GM21529 (cell line): ENCODE results near the gene PPP2R2C.

Source experiments
- ATAC-seq: cut with Tn5 transposase; IDR thresholded peaks from one replicate; pipeline ENCODE4 v1.9.1; 2021; ENCODE audit not compliant: unreplicated experiment

The PPP2R2C gene

DNA sequence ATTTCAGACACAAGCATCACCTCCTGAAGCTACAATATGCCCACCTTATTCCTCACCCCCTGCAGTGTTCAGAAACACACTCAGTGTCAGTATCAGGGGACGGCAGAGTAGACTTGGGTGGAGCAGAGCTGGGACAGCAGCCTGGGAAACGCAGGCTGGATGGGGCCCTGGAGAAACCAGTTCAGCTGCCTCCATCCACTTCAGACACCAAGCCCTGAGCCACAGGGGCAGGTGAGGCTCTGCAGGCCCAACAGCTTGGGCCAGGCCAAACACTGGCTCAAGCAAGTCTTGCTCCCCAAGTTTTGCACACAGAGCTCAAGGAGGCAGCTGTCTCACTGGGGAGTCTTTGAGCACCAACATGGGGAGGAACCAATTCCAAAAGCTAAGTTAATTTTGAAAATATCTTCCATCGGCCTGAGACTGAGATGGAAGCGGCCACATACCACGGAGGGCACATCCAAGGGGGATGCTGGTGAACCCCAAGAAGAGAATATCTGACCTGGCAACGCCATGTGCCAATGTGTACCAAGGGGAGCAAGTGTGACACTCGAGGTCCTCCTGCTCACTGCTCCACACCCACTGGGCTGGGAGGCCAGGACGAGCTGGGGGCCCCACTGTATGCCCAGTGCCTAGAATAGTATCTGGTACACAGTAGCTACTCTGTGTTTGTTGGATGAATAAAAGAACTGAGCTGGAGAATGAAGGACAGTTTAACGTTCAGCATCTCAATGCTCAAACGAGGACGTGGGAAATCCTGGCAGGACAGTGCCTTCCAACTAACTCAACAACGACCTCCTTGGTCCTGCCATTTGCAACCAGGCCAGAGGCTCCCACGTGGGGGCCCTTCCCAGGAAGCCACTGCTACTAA, 45.6 kb downstream of the PPP2R2C start:
- ATAC-seq = no peak

DNA sequence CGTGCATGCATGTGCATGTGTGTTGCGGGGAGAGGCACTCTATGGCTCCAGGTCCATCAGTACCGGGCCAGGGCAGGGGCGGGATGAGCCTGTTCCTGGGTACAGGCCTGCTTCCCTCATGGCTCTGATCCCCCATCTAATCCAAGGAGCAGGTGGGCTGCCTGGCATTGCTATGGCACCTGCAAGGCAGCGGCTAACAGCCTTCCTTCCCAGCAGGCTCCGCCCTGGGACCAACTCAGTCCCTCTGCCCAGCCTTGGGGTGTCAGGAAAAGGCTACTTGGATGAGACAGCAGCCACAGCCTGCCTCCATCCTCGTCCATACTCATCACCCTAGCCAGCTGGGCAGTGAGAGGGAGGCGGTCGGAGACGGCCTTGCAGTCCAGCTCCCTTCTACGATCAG, 46.5 kb downstream of the PPP2R2C start:
- no peak for ATAC-seq

DNA sequence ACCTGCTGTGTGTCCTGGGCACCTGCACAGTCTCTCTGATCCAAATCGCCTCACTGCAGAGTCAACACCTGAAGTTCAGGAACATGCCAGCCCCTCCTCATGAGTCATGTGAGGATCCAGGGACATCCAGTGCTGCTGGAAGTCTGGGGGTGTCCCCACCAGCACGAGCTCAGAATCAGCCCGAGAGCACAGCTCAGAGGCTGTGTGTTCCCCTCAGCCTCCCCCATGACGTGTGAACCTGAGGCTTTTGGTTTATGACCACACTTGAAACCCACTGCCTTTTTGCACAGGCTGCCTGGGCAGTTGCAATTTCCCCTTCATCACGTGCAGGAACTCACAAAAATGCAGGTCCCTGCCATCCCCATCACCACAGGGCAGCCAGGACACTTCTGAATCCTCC, 47.1 kb downstream of the PPP2R2C start:
- no peak for ATAC-seq

DNA sequence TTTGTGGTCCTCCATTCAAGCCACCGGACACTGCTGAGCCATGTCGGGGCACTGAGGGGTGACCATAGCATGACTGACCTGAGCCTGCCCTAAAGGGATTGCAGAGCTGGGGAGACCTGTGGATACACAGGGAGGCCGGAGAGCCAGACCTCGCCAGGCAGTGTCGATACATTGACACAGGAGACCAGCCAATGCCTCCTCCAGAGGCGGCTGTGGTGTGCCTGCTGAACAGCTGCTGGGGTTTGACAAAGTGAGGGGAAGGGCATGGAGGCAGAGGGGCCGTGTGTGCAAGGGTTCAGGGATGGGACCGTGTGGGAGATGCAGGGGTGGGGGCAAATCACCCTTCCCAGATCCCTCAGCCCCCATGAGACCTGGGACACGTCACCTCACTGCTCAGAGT, 48.0 kb downstream of the PPP2R2C start:
- ATAC-seq = no peak

DNA sequence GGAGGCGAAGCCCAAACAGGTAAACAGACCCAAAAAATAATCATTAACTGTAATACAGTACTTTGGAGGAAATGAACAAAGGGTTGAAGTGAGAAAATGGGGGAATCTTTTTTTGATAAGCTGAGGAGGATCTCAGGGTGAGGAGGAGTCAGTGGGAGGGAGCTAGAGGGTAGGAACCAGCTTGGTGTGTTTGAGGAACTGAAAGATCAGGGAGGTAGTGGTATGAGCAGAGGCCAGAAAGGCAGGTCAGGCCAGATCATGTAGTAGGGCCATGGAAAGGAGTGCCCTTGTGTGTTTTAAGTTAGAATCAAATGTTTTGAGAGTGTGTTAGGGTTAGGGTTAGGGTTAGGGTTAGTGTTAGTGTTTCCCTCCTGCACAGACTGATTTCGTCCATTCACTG, 48.8 kb downstream of the PPP2R2C start:
- peak; percentile 96 for ATAC-seq

DNA sequence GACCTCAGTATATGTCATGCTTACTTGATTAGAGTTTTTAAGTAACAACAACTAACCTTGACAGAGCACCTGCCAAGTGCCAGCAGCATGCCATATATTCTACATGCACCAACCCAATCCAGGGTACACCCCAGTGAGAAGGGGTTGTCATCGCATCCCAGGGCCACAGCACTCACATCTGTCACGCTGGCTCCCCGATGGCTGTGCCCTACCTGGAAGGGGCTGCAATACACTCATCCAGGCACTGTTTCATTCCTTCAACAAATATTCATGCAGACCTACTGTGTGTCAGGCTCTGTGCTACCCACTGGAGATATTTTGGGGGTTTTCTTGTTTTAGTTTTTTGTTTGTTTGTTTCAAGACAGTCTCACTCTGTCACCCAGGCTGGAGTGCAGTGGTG, 49.5 kb downstream of the PPP2R2C start:
- ATAC-seq = no peak

DNA sequence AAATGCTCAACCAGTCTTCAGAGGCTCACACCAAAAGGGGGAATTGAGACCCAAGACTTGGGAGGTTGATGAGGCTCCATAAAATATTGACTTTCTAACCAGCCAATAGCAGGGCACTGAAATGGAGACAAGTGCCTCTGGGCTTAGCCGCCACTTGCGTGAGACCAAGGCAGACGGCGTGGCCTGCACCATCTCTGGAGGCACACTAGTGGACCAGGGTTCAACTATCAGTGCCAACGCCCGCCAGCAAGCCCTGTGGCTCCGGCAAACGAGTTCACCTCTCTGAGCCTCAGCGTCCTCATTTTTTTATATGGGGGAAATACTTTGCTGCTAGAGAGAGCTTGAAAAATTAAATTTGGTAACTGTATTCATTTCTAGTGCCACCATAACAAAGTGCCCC, 50.3 kb downstream of the PPP2R2C start:
- no peak for ATAC-seq

DNA sequence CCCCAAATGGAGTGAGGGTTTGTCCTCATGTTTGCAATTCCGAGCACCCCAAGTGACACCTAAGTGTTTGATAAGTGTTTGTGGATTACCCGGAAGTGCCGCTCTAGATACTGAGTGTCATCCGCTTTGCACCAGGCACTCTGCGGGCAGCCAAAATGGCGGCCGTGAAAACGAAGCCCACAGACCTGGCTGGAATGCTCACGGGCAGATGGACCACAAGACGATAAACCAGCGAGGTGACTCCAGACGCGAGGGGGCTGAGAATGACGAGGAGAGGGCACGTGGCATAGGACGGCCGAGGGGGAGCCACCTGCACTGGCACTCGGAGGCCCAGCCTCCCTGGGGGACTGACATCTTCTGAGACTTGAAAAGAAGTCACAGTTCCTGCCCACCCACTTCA, 51.0 kb downstream of the PPP2R2C start:
- no peak for ATAC-seq

DNA sequence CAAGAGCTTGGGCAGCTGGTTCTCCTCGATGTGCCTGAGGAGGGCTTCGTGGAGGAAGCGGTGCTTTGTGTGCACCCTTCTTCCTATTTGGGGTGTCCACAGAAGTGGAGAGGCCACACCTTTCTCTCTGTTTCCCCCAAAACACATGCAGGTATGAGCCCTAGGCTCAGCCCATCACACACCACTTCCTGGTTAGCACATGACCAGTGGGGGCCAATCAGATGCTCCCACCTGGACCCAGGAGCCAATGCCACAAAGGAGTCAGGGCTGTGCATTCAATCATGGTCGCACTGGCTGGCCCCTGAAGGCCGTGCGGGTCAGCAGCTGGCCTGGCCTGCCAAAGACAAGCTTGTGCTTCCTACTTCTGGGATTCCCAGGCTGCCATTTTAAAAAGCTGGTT, 51.4 kb downstream of the PPP2R2C start:
- ATAC-seq = no peak

DNA sequence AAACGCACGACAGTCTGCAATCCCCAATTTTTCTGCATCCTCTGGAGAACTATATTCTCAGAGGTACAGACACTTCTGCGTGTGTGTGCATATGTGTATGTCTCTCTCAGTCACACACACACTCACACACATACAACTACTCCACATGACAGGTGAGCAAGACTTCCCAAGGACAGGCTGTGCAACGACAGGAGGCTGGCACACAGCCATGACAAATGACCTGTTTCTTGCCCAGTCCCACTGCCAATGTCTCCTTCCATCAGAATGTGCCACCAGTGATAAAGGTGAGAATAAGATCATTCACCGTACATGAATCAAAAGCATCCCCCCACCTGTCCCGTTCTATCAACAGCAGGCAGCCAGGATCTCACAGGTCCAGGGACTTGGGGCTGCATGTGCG, 52.4 kb downstream of the PPP2R2C start:
- no peak for ATAC-seq

DNA sequence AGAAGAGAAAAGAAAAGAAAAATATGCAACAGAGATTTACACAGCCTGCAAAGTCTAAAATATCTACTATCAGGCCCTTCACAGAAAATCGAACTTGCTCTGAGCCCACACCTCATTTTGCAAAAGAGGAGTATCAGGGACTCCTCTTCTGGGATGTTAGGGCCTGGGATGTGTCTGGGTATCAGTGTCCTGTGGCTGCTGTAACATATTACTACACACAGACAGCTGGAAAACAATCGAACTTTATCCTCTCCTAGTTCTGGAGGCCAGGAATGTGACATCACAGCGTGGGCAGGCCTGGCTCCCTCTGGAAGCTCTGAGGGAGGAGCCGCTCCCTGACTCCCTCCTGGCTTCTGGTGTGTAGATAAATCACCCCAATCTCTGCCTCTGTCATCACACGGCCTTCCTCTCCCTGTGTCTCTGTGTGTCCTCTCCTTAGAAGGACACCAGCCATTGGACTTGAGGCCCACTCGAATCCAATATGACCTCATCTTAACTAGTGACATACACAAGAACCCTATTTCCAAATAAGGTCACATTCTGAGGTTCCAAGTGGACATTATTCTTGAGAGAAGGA, 52.9 kb downstream of the PPP2R2C start:
- no peak for ATAC-seq

DNA sequence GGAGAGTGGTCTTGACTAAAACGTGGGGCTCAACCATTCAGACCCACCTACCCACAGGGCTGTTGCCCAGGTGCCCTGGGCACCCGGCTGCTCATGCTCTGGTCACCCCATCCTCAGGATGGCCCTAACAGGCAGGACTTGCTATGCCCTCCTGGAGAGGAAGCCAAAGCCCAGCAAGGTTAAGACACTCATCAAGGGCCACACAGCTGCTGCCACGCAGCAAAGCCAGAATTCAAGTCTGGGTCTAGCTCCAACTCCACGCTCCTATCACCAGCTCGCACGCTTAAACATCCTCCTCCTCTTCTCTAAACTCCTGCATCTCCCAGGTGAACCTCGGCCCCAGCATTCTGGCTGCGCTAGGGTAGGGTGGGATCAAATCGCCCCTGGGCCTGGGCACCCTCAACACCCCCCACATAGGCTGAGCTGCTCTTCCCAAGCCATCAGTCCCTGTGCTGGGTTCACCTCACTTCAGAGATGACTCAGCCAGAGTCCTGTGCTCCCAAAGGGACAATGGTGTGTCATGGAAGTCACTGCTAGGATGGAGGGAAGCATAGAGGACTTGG, 54.1 kb downstream of the PPP2R2C start:
- ATAC-seq = no peak

DNA sequence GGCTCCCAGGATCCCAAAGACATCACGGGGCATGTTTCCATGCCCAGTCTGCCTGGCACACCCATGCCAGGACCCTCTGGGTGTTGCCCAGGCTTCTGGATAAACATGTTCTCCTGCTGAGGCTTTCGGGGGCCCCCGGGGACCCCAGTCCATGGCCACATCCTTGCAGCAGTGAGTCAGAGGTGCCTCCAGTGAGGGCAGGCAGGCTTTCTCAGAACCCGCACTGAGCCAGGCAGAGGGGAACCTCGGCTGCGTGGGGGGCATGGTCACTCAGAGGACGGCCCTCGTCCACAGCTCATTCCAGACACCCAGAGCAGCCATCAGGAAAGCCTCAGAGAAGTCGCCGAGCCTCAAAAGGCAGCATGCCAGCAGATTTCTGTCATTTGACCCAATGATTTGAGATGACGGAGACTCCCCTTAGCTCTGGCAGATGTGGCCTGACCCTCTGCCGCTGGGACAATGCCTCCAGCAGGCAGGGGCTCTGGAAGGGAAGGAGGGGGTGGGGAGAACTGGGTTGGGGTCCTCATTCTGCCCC, 54.8 kb downstream of the PPP2R2C start:
- no peak for ATAC-seq

DNA sequence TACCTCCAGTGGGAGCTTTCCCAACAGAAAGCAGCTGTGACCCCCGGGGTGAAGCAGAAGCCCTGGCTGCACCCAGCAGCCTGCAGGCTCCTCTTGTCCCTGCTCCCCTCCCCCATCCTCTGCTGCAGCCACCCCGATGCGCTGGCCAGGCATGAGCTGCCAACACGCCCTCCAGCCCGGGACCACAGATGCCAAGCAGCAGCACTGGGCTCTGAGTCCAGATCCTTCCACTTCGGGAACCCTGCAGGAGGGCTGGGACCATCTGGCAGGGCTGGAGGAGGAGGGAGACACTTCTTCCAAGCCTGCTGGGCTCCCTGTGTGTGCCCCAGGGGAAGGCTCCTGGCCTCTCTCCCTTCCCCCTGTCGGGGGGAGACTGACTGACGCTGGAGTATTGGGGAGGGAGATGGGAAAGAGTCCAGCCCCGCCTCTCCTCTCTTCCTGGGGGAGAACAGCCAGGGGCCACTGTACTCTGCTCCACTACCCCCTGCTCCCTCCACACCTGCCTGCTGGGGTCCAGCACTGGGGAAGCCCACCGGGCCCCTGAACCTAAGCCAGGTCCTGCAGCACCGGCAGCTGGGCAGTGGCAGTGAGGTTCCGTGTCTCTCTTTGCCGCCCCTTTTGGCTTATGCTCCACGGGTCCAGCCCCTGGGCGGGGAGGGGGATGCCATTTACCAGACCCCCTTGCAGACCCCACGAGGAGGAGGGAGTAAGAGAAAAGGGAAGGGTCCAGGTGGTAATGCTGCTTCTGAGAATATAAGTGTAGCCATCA, 55.7 kb downstream of the PPP2R2C start:
- ATAC-seq = no peak

DNA sequence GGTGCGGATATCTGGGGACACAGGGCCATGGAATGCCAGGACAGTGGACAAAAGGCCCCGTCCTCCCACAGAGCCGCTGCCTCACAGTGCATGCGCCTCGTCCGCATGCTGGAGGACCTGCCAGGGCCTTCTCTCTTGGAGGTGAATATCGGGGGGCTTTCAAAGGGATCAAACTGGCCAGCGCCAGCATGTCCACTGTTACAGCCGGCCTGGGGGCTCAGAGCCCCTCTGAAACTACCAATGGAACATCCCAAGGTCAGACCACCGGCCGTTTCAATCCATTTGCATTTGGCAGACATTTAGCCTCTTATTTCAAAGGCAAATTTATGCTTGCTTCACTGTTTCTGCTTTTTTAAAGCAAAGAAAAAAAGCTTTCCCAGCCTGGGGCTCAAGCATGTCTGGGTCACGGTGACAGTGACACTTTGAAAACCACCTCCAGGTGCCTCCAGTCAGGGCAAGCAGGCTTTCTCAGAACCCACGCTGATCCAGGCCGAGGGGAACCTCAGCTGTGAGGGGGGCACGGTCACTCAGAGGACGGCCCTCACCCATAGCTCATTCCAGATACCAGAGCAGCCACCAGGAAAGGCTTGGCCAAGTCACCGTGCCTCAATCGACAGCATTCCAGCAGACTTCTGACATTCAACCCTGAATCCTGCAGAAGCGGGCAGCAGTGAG, 57.2 kb downstream of the PPP2R2C start:
- no peak for ATAC-seq

DNA sequence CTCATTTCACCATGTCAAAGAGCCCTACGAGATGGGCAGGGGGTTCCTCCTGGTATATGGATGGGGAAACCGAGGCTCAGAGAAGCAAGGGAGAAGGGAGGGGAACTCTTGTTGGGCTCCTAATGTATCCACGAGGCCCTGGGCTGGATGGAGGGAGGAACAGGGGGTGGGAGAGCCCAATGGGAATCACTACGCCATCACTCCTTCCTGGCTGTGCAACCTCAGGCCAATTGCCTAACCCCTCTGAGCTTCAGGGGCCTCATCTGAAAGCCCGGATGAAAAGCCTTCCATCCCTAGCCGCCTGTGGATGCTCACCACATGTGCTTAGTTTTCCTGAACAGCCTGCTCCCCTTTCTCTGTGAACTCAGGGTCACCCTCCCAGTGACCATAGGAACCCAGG, 57.8 kb downstream of the PPP2R2C start:
- ATAC-seq = no peak

DNA sequence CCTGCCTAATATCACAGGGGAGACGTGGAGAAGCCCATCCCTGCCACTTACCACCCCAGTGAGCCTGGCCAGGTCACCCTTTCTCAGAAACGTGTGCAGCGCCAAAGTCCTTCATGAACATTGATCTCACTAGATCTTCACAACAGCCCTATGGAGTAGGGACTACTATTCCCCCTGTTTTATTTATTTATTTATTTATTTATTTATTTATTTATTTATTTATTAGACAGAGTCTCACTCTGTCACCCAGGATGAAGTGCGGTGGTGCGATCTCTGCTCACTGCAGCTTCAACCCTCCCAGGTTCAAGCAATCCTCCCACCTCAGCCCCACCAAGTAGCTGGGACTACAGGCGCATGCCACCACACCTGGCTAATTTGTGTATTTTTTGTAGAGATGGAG, 61.8 kb downstream of the PPP2R2C start:
- ATAC-seq = no peak

DNA sequence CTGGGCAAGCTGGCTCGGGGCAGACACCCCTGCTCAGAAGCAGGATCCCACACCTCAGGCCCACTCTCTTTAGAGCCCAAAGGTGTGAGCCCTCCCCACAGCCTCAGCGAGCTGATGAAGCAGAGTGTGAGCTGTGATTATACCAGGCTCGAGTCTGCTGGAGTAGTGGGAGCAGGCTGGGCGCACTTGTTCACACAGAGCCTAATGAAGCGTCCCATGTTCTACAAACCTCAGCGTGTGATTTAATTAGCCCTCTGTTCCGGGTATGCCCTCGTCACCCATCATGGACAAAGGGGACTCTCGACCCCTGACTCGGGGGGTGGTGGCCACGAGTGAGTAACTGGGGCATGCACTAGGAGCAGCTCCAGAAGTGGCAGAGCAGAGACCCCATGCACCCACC, 62.3 kb downstream of the PPP2R2C start:
- no peak for ATAC-seq

DNA sequence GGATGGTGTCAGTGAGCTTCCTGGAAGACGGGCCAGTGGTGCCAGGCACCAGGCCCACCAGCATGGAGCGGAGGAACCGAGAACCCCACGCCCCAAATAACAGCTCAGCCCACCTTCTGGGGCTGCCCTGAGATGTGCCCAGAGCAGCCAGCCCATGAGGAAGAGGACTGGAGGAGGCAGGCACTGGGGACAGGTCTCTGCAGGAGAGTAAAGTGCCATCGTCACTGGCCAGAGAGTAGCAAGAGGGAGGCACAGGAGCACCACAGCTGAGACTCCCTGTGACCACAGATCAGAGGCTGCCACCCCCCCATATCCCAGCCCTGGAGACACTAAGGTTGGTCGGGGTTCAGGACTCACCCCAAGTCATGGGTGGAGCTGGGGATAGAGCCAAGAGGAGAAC, 63.0 kb downstream of the PPP2R2C start:
- ATAC-seq = no peak

DNA sequence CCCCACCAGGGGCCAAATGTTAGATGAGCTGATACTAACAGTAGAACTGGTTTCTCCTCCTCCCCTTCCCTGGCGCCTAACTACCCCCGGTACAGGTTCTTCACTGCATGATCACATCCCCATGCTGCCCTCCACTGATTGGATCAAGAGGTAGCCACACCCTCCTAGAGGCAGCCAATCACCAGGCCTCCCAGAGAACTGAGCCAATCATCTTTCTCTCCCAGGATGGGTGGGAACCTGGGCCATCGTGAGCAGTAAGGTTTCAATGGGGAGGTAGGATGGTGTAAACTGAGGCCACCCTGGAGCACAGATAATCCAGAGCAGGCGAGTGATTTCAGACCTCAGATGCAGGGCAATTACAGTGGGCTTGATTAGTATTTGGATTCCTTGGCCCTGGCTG, 64.2 kb downstream of the PPP2R2C start:
- ATAC-seq = no peak

DNA sequence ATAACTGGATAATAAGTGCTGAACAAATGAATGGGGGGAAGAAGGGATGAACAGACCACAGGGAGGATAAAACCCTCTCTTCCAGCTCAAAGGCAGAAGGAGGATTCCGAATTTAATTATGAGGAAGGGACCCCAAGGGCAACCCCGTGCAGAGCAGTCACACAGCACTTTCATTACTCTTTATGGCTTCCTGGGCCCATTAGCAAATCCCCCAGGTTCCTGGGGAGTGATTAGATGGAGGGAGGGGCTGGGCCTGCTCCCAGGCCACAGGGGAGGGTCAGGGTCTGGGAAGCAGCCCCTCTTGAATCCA, 67.1 kb downstream of the PPP2R2C start:
- no peak for ATAC-seq
